ENCODE data around the gene CCDC192.

Gene CCDC192

DNA sequence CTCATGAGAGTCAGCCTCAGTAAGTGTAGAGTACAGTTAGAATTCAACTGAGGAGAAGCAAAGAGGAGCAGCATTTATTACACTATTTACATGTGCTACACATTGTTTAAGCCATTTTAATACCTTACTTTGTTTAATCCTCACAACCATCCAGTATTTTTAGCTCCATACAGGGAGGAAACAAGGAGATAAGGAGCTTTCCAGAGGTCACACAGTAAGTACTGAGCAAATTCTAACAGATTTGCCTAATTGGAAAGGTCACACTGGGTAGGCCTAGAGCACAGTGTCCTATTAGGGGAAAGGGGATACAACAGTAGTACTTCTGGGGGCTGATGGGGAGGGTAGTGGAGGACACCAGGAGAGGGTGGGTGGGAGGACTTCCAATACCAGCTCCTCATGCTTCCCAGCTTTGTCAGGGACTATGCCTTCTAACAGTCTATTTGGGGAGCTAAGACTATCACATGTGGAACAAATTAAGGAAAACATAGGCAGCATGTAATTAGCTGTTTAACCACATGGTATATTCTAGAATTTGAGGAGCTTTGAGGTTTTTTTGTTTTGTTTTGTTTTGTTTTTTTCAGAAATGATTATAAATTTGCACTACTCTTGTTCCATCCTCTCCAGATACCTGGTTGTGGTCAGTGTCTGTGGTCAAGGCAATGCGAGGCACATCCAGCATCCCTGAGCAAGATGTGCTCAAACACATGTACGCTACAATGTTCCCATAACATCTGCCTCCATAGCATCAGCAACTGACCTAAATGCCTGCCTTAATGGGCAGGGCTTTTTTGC is 284.4 kb downstream of the CCDC192 start:
- no peaks in the 10 kb centered on the region for H3K27me3 ChIP-seq (replicated peaks; ENCODE audit: control insufficient read depth, insufficient read depth, low read length)
- H3K4me3 ChIP-seq (replicated peaks; ENCODE audit: low read depth, low read length), result no peak overlapping the region
- no peak for DNase-seq (ENCODE audit: extremely low read depth, insufficient read length)
- TF ChIP-seq, protein P1, sequence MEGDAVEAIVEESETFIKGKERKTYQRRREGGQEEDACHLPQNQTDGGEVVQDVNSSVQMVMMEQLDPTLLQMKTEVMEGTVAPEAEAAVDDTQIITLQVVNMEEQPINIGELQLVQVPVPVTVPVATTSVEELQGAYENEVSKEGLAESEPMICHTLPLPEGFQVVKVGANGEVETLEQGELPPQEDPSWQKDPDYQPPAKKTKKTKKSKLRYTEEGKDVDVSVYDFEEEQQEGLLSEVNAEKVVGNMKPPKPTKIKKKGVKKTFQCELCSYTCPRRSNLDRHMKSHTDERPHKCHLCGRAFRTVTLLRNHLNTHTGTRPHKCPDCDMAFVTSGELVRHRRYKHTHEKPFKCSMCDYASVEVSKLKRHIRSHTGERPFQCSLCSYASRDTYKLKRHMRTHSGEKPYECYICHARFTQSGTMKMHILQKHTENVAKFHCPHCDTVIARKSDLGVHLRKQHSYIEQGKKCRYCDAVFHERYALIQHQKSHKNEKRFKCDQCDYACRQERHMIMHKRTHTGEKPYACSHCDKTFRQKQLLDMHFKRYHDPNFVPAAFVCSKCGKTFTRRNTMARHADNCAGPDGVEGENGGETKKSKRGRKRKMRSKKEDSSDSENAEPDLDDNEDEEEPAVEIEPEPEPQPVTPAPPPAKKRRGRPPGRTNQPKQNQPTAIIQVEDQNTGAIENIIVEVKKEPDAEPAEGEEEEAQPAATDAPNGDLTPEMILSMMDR (IDR thresholded peaks at IDR 0.05; ENCODE audit: insufficient read depth, low read length, poor library complexity, severe bottlenecking), result no peak
- no peaks in the 10 kb centered on the region for H3K36me3 ChIP-seq (ENCODE audit: control insufficient read depth, insufficient read depth, low read length)

DNA sequence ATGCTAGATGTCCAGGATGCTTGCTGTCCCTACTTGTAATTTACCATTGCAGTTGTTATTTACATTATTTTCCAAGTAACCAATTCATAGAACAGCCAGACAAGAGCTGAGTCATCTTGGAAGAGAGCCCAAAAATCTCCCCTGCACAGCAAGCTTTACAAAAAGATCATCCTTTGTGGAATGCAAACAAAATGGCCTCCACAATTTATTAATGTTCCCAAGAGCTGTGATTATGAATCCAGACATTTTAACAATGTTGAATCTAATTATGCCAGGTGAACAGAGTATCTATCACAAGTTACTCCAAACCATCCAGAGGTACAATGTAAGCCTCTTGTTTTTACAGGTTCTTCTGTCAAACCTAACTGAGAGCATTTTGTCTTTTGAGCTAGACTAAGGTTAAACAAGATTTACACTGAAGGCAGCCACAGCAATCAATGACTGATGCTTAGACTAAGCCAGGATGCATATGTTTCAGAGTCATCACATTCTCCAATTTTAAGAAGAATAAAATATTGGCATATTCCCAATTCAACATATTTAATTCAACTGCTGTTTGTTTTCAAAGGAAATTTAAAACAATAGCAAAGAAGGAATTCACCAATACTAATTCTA is 285.1 kb downstream of the CCDC192 start:
- no peaks in the 10 kb centered on the region for H3K27me3 ChIP-seq (replicated peaks; ENCODE audit: control insufficient read depth, insufficient read depth, low read length)
- DNase-seq (ENCODE audit: extremely low read depth, insufficient read length), result no peak
- TF ChIP-seq, protein P1 (IDR thresholded peaks at IDR 0.05; ENCODE audit: insufficient read depth, low read length, poor library complexity, severe bottlenecking), result no peak
- H3K36me3 ChIP-seq (ENCODE audit: control insufficient read depth, insufficient read depth, low read length), result no peaks in the 10 kb centered on the region
- no peak overlapping the region for H3K4me3 ChIP-seq (replicated peaks; ENCODE audit: low read depth, low read length)

All from GM06990 (cell line).